Measurements from ENCODE around the gene NINJ2. TPM values are rescaled to one million over a fixed set of nuclear protein-coding genes. Genes with fewer than 3 reads are reported as not detected.

Gene NINJ2
- polyA plus RNA-seq, 2 of the 4 experiments (the other 2 are of a cell fraction), result 0.76 to 1.2 TPM

- CTCF ChIA-PET, result interaction anchor here (0.6 to 13.7 kb wide), 51 partner anchors 9 to 1022 kb away, joined by 3 to 292 read pairs (median 5); partner anchors contain the start of genes RAD52 and WNK1
- peaks cover 5% of the 10 kb centered on the region; the same call in 1 of the 3 replicates for H3K9me3 ChIP-seq
- WGBS (ENCODE audit: missing lambda C conversion rate), result 2% methylated on average over 17 of the region's 22 CpGs
- POLR2A ChIA-PET, result interaction anchor here (0.9 to 3.3 kb wide), 6 partner anchors 61 to 378 kb away, joined by 3 to 77 read pairs (median 14); partner anchors contain the start of genes RAD52 and WNK1
- DNase-seq (ENCODE audit: low read depth in 1 of 2, low spot score in 1 of 2), result peak; percentile 97 to 98
- H3K4me3 ChIP-seq, result peak overlapping the region; percentile 62
- FAIRE-seq, result peak; percentile 74
- H3K27ac ChIP-seq, result peak overlapping the region; percentile 97 to 98
- ATAC-seq, result peak; percentile 74 to 81
- peaks cover 42% of the 10 kb centered on the region for H3K4me1 ChIP-seq
- peak overlapping the region; percentile 85 for H3K4me2 ChIP-seq
- TF ChIP-seq NPAS2 (CRISPR knock-in tag; IDR thresholded peaks at IDR 0.05; ENCODE audit: borderline replicate concordance) (no peak), CHD2 (IDR thresholded peaks at IDR 0.05; ENCODE audit: low read length, partially characterized antibody) (no peak), E2F6 (IDR thresholded peaks at IDR 0.05; ENCODE audit: borderline replicate concordance, low read depth) (peak; percentile 68; the same call in 1 of the 2 replicates), FOSL2 (IDR thresholded peaks at IDR 0.05) (no peak), FOSL2 (CRISPR knock-in tag; IDR thresholded peaks at IDR 0.05) (peak; percentile 34), SMC3 (IDR thresholded peaks at IDR 0.05) (no peak; the same call in 2 of the 3 replicates), RCOR1 (IDR thresholded peaks at IDR 0.05; ENCODE audit: low read depth, low read length) (no peak), ESRRA (IDR thresholded peaks at IDR 0.05; ENCODE audit: borderline replicate concordance, low read length) (no peak), HOXB13 (CRISPR knock-in tag; IDR thresholded peaks at IDR 0.05; ENCODE audit: low read depth) (peak; percentile 13; the same call in 1 of the 2 replicates), TP53 (CRISPR knock-in tag; IDR thresholded peaks at IDR 0.05) (no peak), ELK1 (IDR thresholded peaks at IDR 0.05; ENCODE audit: low read depth, low read length) (no peak), CBX2 (IDR thresholded peaks at IDR 0.05; ENCODE audit: borderline replicate concordance, low read depth) (no peak), BCL3 (IDR thresholded peaks at IDR 0.05) (peak; percentile 31; the same call in 1 of the 3 replicates), USF2 (IDR thresholded peaks at IDR 0.05) (0 out of 2 replicates have a peak, but pooled peaks have one; percentile 16), REST (IDR thresholded peaks at IDR 0.05) (no peak), SREBF2 (IDR thresholded peaks at IDR 0.05) (no peak), GATA3 (IDR thresholded peaks at IDR 0.05; ENCODE audit: borderline replicate concordance) (peak; percentile 73), MAFK (IDR thresholded peaks at IDR 0.05; ENCODE audit: partially characterized antibody) (no peak), MYC (IDR thresholded peaks at IDR 0.05; ENCODE audit: borderline replicate concordance, low read length) (no peak), MAX (IDR thresholded peaks at IDR 0.05) (peak; percentile 73), ZSCAN20 (CRISPR knock-in tag; IDR thresholded peaks at IDR 0.05) (no peak), FOSB (CRISPR knock-in tag; IDR thresholded peaks at IDR 0.05) (no peak), KDM1A (IDR thresholded peaks at IDR 0.05; ENCODE audit: low read depth) (no peak), TFCP2L1 (CRISPR knock-in tag; IDR thresholded peaks at IDR 0.05) (0 out of 2 replicates have a peak, but pooled peaks have one; percentile 50), HES2 (IDR thresholded peaks at IDR 0.05) (no peak), JUNB (IDR thresholded peaks at IDR 0.05) (0 out of 2 replicates have a peak, but pooled peaks have one; percentile 37), FOXS1 (CRISPR knock-in tag; IDR thresholded peaks at IDR 0.05) (no peak), RNF2 (IDR thresholded peaks at IDR 0.05; ENCODE audit: borderline replicate concordance, low read depth) (no peak), HOXA7 (CRISPR knock-in tag; IDR thresholded peaks at IDR 0.05) (0 out of 2 replicates have a peak, but pooled peaks have one; percentile 35), JUN (IDR thresholded peaks at IDR 0.05) (peak; percentile 58; a peak in 4 of 5 replicates)
These were observed 92.1 kb downstream of the NINJ2 start for GRCh38 chr12:570921-571794.

Measured in A549 (cell line).